Fibroblast of skin of left biceps (primary cell): Measurements from ENCODE around the gene FBXW11.
"Not testable (repeated sequence)": the region's sequence is repeated elsewhere in the genome, so short reads cannot be mapped to it uniquely, and the experiment has no call there.

ENCODE experiments used
- DNase-seq, 2 experiments: peaks; one replicate each; pipeline ENCODE4 v3.0.0-alpha.2; 2013; ENCODE audit warnings: low read depth in 2 of 2

The FBXW11 gene

DNA sequence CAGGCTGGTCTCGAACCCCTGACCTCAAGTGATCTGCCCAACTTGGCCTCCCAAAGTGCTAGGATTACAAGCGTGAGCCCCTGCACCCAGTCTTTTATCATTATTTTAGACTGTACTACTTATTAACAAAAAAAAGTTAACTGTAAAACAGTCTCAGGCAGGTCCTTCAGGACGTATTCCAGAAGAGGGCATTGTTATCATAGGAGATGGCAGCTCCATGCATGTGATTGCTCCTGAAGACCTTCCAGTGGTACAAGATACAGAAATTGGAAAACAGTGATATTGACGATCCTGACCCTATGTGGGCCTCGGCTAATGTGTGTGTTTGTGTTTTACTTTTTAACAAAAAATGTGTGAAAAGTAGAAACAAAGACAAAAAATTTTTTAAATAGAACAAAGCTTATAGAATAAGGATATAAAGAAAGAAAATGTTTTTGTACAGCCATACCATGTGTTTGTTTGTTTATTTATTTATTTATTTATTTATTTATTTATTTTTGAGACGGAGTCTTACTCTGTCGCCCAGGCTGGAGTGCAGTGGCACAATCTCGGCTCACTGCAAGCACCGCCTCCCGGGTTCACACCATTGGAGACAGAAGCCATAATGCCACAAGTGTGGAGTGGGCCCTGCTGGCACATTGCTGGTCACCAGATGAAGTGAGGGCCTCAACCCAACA is 13.8 kb upstream of the FBXW11 start:
- not testable (repeated sequence) for DNase-seq

DNA sequence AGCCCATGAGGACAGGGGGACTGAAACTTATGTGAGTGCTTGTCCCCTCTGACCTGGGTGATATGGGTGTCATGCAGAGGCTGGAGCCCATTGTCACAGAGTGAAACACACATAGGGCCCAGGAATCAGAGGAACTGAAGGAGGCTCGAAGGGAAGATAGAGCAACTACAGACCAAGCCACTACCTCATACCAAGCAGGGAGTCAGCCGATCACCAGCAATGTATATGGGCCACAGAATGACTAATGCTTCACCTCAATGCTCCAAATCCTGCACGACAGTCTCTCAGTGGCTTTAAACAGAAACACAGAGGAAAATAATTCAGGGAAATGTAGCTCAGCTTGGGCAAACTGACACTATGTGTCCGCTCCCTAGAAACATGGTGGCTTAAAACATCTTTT is 8.9 kb upstream of the FBXW11 start:
- no peak for DNase-seq

DNA sequence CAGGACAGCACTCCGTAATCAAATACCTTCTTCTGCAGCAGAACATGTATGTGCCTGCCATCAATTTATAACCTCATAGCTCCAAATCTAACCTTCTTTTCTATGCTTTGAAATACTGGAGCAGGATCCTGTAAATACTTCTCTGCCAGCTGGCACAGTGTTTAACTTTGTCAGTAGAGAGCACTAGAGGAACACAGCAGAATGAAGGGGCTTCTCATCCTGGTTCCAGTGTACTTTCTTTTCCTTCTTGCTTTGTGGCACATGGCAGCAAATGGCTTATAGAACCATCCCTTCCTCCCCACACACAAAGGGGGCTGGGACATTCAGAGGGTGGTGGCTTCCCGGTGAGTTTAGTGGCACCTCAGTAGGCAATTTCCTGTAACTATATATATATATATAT is 3.8 kb upstream of the FBXW11 start:
- no peak for DNase-seq

DNA sequence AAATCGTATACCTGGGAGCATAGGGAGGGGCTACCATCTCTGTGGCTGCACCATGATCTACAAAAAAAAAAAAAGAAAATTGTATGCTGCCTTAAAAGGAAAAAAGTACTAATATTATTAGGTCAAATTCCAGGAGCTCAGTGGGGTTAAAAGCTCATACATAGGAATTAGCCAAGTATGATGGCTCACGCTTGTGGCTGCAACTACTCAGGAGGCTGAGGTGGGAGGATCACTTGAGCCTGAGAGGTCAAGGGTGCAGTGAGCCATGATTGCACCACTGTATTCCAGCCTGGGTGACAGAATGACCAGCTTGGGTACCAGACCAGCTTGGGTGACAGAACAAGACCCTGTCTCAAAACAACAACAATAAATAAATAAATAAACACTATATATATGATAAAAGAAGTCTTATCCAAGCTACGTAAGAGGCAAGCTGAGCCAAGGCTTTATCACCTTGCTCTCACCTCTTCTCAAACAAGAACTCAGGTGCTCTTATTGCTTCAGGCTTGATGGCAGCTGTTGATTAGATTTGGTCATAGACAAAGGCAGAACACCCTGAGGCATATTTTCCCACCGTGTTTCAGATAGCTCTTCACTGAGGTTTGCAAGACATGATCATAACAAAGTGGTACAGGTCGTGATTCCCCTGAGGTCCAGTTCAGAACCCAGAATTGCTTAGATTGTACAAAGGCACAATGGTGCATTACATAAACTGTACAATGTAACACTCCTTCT is 3.3 kb upstream of the FBXW11 start:
- DNase-seq = no peak

DNA sequence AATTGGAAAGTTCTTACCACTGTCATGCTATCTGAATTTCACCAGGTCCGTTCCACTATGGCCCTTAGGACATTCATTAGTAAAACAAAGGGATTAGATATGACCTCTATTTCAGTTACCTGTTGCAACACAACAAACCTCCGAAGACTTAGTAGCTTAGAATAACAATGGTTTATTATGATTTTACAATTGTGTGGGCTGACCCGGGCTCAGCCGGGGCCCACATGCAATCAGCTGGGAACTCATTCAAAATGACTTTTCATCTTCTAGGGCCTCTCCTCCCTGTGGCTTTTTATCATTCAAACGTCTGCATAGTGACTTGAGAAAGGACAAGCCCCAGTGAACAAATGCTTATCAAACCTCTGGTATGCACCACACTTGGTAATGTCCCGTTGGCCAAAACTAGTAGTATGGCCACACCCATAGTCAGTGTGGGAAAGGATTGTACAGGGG is 2.3 kb upstream of the FBXW11 start:
- no peak for DNase-seq

DNA sequence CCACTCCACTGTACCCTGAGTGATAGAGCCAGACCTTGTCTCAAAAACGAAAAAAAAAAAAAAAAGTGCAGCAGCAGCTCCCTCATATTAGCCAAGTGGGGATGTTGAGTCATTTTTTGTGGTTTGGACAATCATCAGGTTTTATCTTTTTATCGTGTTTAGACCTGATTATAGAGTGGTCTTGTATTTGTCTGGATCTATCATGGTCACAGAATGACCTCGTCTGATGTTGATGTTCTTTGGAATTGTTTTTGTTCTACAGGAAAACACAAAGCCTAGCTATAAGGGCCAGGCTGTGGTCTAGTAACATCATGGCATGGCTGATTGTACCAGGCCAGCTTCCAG is 1.6 kb upstream of the FBXW11 start:
- DNase-seq = no peak

DNA sequence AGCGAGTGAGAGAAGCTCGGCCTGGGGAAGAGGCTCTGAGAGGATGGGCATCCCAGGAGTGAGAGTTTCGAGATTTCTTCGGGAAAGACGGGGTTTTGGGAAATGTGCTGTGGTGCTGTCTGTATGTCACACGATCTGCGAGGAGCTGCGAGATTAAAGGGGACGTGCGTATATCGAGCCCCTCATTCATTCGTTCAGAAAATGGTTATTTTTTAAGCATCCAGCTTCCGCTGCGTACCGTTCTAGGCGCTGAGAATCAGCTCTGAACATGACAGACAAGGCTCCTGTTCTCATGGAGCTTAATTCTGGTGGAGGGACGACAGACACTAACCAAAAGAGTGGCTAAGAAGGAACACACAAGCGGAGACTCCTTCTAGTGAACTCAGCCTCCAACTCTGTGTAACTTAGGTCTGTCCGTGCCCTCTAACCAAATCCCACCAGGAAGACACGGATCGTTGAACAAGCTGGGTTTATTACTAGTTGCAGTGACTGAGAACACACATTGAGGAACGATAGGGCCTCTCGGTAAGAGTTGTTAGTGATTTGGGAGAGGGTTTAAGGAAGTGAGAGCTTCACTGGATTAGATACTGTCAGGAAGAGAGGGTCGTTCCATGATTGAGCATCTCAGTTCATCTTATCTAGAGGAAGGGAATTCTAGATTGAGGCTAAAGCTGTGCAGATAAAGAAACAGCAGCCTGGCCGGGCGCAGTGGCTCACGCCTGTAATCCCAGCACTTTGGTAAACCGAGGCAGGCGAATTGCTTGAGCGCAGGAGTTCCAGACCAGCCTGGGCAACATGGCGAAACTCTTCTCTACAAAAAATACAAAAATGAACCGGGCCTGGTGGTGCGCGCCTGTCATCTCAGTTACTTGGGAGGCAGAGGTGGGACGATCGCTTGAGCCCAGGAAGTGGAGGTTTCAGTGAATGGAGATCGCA is 1.0 kb upstream of the FBXW11 start:
- no peak for DNase-seq

DNA sequence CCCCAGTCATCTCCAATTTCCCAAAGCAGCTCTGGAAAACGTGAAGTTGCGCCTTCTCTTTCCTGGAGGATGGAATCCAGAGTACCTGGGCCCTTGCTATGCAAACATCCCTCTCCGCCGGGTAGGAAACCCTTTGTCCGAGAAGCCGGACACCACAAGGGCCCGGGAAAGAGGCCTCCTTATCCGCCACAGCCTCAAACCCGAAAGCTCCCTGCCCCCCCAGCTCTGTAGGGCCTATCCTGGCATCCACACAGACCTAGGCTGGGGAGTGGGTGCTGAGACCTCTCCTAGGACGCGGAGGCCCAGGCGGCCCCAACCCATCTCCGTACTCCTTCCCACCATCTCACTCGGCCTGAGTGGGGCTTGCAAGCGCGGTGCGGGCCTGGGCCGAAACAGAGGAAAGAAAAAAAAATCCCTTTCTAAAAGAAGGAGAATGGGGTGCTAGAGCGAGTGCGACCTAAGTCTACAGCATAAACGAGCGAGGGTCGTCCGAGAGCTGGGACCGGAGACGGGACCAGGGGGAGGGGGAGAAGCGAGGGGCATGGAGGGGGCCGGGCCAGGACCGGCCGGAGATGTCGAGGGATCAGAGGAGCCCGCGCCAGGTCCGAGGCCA is 624 bp downstream of the FBXW11 start:
- DNase-seq = no peak

DNA sequence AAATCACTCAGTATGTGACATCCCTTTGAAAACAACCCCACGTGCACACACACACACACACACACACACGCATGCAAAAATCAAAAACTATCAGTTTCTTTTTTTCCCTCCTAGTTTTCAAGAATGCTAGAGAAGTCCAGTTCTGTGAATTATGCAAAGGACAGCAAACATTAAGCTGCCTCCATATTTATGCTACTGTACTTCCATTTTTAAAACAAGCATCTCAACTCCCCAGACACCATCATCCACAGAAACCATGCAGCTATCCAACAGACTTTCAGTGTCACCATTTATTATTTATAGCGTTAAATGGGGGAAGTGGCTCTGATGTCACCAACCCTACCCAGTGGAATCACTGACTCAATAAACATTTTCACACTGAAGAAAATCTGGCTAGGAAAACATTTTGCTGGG is 1.6 kb downstream of the FBXW11 start:
- no peak for DNase-seq

DNA sequence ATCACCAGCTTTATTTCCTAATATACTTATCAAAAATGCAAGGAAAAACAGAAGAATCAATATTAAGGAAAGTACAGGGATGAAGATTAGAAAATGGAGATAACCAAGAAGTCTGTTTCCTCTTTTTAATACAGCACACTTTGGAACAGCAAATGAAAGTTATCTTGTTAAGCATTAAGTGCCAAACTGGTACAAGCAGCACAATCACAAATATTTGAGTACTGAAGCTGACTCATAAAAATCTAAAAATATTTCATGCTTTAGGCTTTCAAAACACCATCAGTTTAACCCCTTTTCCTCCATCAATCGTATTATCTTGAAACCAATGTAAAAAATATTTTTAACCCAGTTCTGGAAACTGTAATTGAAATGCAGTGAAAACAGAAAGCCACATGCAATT is 2.7 kb downstream of the FBXW11 start:
- no peak for DNase-seq

DNA sequence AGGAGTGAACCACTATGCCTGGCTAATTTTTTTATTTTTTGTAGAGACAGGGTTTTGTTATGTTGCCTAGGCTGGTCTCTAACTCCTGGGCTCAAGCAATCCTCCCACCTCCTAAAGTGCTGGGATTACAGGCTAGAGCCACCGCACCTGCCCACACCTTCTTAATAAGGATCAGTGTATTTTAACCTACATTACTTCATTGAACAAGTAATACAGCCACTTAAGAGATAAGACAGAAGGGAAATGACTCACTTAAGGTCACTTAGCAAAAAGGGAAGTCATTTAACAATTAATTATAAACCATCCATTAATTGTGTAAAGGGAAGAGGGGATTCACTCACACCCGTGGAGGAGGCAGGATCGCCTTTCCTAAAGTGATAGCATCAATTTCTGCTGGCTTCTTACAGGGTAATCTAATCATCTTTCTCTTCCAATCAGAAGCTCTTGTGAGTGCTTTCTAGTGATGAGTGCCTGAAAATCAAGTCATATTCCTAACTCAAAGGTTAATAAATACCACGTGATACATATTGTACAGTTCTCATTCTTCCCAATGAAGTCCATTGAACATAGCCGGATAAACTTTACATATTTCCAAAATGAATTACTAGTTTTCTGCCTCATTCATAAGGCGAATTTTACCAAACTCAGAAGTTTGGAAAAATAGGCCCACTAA is 3.5 kb downstream of the FBXW11 start:
- DNase-seq = no peak

DNA sequence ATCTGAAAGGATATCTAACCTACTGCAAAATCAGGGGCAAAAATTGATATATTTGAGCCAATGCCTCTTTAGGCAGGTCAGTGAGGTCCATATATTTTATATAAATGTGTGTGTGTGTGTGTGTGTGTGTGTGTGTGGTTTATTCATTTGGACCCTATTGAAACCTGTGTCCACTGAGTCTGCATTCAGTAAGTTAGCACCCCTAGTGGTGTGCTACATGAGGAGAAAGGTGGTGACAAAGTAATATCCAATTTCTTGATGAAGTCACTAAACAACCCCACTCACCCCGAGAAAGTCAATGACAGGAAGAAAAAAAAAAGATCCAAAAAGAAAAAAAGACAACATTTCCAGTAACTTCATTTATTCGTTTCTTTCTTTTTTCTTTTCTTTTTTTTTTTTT is 4.1 kb downstream of the FBXW11 start:
- DNase-seq = no peak

DNA sequence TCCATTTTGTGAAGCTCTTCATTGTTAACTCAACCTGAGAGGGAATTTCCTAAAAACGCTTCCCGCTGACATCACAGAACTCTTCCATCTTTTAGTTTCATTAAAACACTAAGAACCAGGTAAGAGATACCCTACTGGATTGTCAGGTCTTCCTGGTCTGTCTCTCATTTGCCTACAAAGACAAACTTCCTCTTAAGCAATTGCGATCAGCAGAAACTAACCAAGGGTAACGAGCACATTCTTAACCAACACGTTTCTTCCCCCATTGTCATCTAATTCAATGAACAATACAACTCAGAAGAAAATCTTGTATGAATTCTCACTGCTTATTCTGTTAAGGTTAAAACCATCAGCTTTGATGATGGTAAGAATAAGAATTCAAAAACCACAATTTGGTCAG is 6.6 kb downstream of the FBXW11 start:
- no peak for DNase-seq

DNA sequence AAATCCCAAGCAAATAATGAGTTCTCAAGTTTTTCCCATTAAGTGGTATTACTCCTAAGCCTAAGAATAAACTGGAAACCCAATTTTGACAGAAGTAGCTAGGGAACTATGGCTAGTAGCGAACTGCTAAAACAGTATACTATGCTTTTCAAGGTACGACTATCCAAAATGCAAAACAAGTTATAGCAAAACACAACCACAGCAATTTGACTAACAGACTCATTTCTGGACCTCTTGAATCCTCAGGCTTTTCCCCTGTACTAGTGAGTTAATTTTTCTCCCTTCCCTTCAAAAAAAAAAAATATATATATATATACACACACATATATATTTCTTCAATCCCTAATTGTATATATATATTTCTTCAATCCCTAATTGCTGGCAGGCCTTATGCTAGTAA is 7.3 kb downstream of the FBXW11 start:
- no peak for DNase-seq

DNA sequence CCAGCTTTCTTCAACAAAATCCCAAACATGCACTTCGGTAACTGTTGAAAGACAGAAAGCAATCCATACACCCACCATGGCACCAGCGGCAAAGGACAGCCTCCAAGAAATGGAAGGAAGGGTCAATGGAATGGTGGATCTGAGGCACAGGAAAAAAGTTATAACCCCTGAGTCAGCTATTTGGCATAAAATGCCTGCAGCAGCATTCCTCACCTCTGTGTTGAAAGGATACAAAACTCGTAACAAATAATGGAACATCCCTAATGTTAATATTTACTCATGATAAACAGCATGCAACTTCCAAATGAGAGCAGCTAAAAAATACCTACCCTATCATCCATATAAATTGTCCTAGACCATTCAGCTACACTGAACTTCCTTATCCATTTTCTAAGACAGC is 9.4 kb downstream of the FBXW11 start:
- DNase-seq = no peak

DNA sequence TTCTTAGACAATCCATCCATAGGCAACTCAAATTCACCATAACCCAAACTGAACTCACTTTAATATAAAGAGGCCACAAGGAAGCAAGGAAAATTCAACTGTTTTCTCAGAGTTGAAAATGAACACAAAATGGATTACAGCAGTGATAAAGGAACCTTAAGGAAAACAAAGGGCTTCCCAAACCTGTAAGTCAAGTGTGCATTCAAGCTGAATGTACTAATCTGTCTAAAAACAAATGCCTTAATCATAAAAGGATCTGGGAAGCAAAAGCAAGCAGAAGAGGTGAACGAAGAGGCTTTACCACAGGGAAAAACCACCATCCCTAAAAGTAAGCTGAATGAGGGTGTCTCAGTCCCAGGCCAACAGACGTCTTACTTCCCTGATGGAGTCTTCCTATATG is 13.6 kb downstream of the FBXW11 start:
- DNase-seq = no peak

DNA sequence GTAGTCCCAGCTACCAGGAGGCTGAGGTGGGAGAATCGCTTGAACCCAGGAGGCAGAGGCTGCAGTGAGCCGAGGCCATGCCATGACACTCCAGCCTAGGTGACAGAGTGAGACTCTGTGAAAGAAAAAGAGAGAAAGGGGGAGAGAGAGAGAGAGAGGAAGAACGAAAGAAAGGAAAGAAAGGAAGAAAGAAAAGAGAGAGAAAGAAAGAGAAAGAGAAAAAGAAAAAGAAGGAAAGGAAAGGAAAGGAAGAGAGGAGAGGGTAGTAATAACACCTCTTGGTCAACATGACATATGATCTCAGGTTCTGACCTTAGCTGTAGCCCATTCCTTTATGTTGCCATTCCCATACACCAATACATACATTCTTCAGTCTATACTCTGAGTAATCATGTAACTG is 14.1 kb downstream of the FBXW11 start:
- no peak for DNase-seq

DNA sequence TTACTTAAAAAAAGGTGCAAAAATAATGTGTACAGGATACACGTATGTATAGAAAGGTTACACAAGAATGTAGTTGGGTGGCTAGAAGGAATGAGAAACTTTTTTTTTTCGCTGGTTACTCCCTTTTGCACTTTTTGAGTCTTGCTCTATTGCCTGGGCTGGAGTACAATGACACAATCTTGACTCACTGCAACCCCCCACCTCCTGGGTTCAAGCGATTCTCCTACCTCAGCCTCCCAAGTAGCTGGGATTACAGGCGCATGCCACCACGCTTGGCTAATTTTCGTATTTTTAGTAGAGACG is 15.8 kb downstream of the FBXW11 start:
- no peak for DNase-seq

DNA sequence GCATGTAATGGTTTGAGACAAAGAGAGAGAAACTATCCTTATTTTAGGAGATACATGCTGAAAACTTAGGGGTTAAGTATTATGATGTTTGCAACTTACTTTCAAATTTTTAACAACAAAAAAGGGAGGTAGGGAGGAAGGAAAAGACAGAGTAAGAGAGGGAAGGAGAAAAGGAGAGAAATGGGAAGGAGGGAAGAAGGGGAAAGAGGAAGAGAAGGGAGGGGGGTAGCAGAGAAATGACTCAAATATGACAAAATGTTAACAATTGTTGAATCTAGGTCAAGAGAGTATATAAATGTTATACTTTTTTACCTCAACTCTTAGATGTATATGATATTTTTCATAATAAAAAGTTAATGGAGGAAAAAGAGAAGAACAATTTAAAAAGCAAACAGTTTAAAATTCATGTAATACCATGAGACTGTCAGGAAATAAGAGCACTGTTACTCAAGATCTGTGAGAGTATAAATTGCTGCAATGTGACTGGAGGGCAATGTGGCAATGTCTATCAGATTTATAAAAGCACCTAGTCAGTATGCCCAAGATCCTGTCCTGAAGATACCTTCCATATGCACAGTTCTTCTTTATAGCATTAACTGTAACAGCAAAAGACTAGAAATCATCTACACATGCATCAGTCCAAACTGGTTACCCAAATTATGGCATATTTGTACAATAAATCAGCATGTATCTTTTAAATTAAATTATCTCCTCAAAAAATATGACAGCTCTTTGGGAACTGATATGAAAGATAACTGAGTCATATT is 16.3 kb downstream of the FBXW11 start:
- no peak for DNase-seq

DNA sequence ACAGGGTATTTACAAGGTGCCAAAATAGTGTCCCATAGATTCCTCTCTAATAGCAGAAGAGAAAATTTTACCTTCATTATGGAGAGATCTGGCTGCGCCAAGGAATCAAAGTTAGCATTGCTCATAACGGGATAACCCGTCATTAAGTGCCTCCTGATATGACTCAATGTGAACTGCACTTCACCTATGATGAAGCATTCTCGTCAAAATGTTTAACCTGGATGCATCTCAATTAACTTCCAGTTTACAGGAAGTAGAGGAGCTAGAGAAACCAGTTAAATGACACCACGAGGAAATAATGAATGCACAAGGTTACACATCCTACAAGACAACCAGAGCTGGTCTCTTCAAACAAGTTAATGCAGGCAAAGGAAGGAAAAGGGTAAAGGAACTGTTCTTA is 17.2 kb downstream of the FBXW11 start:
- DNase-seq = no peak

DNA sequence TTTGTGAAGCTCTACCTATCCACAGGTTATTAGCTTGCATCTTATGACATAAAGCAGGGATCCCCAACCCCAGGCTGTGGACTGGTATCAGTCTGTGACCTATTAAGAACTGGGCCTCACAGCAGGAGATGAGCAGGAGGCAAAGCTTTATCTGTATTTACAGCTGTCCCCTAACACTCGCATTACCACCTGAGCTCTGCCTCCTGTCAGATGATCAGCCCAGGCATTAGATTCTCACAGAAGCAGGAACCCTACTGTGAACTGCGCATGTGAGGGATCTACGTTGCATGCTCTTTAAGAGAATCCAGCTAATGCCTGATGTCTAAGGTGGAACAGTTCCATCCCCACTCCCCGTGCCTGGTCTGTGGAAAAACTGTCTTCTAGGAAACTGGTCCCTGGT is 19.7 kb downstream of the FBXW11 start:
- DNase-seq = no peak
